Right forelimb (tissue), 1 donor: Measurements from ENCODE around the gene FUT6.
"Not testable (repeated sequence)": the region's sequence is repeated elsewhere in the genome, so short reads cannot be mapped to it uniquely, and the experiment has no call there.

Experiments
- DNase-seq: peaks from one replicate; pipeline ENCODE4 v3.0.0-alpha.2; 2018

Gene FUT6

DNA sequence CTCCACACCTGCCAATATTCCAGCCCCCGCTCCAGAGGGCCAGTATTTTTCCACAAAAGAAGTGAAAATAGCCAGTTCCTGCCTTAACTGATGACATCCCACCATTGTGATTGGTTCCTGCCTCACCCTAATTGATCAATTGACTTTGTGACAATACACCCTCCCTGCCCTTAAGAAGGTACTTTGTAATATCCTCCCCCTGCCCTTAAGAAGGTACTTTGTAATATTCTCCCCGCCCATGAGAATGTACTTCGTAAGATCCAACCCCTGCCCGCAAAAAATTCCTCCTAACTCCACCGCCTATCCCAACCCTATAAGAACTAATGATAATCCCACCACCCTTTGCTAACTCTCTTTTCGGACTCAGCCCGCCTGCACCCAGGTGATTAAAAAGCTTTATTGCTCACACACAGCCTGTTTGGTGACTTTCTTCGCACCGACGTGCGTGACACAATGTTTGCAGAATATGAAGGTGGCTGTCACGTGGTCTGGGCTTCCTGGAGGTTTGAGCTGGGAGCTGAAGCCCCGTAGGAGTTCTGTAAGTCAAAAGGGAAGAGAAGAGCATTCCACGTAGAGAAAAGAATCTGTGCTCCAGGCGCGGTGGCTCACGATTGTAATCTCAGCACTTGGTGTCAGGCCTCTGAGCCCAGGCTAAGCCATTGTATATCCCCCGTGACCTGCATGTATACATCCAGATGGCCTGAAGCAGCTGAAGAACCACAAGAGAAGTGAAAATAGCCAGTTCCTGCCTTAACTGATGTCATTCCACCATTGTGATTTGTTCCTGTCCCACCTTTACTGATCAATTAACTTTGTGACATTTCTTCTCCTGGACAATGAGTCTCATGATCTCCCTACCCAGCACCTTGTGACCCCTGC is 17.9 kb upstream of the FUT6 start:
- DNase-seq = no peak

DNA sequence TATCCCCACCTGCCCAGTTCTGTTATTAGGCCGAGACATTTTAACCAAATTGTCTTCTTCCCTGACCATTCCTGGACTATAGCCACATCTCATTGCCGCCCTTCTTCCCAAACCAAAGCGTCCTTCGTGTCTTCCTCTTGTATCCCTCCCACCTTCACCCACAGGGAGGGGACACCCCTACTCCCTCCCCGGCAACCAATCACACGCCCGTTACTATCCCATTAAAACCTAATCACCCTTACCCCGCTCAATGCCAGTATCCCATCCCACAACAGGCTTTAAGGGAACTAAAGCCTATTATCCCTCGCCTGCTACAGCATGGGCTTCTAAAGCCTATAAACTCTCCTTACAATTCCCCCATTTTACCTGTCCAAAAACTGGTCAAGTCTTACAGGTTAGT is 15.6 kb upstream of the FUT6 start:
- DNase-seq = not testable (repeated sequence)

DNA sequence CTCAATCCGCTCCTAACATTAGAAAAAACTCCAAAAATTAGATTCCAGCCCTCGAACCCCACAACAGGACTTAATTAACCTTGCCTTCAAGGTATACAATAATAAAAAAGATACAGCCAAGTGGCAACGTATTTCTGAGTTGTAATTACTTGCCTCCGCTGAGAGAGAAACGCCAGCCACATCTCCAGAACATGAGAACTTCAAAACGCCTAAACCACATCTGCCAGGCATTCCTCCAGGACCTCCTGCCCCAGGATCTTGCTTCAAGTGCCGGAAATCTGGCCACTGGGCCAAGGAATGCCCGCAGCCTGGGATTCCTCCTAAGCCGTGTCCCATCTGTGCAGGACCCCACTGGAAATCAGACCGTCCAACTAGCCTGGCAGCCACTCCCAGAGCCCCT is 14.6 kb upstream of the FUT6 start:
- DNase-seq = not testable (repeated sequence)

DNA sequence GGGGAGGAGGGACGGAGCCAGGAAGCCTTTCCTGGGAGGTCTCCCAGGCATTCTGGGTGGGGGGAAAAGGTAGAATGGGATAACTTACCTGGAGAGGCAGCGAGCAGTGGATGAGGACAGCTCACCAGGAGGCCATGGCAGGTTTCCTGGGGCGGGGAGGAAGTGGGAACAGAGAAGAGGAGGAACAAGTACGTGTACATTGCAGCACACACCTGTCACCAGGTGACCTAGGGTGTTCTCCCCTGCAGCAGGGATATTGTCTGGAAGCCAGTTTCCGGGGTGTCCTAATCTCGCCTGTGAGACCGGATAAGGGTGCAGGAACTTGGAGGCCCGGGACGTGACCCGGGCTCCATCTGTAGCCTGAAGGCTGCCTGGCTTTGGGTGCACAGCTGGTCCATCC is 11.8 kb upstream of the FUT6 start, which contains the start of gene FUT3:
FUT3 (minus strand) TSS at position 148 of the 400 bp plus-strand sequence.
- no peak for DNase-seq

DNA sequence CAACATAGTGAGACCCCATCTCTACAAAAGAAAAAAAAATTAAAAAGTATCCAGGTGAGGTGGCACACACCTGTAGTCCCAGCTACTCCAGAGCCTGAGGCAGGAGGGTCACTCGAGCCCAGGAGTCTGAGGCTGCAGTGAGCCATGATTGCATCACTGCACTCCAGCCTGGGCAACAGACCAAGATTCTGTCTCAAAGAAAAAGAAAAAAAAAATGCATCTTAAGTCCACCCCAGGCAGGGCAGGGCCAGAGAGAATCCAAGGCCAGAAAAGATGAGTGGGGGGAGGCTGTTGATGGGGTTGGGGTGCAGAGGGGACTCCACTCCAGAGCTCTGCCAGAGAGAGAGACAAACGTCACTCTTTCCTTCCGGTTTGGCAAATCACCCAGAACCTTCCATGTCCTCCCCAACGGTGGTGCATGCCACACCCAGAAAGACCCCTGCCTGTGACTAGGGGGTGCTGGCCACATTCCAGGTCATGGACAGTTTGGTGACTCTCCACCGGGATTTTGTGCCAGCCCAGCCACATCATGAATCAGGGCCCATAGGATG is 11.3 kb upstream of the FUT6 start:
- no peak for DNase-seq

DNA sequence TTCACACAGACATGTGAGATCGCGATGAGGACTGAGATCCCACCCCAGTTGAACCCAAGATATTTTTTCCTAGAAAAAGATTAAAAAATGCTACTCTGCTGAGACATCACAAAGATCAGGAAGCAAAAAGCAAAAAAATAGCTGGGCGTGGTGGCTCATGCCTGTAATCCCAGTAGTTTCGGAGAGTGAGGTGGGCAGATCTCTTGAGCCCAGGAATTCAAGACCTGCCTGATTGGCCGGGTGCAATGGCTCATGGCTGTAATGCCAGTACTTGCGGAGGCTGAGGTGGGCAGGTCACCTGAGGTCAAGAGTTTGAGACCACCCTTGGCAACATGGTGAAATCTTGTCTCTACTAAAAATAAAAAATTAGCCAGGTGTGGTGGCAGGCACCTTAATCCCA is 10.7 kb upstream of the FUT6 start:
- no peak for DNase-seq

DNA sequence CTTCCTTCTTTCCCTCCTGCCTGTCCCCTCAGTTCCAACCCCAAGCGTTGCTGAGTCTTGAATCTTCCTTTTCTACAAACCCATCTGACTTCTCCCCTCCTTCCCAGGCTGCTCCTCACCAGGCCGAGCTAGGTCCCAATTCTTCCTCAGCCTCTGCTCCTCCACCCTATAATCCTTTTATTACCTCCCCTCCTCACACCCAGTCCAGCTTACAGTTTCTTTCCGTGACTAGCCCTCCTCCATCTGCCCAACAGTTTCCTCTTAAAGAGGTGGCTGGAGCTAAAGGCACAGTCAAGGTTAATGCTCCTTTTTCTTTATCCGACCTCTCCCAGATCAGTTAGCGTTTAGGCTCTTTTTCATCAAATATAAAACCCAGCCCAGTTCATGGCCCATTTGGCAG is 9.1 kb upstream of the FUT6 start:
- not testable (repeated sequence) for DNase-seq

DNA sequence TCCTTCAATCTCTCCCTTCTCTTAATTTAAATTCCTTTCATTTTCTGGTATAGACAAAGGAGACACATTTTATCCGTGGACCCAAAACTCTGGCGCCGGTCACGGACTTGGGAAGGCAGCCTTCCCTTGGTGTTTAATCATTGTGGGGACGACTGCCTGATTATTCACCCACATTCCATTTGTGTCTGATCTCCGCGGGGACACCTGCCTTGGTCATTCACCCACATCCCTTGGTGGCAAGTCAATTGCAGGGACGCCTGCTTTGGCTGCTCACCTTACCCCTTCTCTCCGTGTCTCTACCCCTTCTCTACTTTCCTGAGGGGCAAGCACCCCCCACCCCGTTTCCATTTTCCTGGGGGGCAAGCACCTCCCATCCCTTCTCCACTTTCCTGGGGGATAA is 8.3 kb upstream of the FUT6 start:
- DNase-seq = not testable (repeated sequence)

DNA sequence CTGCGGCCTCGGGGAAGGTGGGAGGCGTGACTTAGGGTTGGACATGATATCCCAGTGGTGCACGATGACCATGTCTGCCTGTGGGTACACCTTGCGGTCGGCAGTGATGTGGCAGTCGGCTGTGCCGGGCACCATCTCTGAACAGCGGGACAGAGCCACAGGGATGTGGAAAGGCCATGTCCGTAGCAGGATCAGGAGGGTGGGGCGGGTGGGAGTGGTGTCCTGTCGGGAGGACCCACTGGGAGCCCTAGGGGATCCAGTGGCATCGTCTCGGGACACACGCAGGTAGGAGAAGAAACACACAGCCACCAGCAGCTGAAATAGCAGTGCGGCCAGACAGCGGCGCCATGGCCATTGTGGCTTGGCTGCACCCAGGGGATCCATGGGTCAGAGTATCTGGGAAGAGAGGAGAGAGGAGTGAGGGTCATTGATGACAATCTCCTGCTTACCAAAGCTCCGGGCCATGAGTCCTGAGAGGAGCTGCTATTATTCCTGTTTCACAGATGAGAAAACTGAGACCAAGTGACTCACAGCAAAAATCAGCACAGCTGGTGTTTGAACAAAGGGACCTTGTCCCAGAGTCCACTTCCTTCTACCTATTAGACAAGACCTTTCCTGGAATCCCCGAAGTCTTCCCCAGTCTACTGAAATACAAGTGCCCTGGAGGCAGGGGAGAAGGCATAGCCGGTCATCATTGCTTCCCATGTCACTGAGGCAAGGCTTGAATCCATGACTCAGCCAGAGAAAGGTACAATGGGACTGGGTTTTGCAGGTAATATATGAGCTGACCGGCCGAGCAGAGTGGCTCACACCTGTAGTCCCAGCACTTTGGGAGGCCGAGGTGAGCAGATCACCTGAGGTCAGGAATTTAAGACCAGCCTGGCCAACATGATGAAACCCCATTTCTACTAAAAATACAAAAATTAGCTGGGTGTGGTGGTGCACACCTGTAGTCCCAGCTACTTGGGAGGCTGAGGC is 5.2 kb upstream of the FUT6 start:
- no peak for DNase-seq

DNA sequence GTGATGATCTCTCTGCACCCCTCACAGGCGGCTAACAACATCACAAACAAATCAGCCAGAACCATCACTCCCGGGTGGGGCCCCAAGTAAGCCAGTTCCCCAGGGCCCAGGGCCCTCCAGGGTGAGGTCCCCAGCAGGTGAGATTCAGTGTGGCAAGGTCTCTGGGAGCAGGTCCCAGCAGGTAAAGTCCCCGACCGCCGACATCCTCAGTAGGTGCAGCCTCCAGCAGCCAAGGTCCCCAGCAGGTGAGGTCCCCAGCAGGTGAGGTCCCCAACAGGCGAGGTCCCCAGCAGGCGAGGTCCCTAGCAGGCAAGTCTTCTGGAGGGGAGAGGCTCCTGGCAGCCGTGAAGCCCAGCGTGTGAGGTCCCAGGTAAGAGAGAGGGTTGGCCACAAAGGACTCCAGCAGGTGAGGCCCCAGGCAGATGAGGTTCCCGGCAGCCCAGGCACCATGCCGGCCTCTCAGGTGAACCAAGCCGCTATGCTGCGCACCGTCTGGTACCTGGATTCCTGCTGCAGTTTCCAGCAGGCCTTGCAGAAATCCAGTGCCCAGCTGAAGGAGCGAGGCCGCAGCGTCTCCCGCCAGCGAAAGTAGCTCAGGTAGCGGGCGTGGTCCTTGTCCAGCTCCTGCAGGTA is 3.9 kb upstream of the FUT6 start:
- no peak for DNase-seq

DNA sequence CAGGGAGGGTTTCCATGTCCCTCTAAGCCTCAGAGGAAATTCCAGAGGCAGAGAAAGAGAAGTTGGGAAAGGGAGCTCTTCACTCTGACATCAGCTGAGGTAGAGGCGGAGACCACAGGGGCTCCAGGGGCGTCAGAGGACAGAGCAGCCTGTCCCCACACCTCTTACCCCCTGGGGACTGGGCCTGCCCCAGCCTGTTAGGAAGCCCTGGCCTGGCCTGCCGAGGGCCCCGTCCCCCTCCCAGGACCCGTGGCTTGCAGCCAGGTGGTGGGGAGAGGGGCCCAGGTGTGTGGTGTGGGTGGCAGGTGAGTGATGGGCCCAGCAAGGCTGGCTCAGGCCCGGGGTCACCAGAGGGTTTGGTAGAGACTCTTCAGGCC is 2.2 kb upstream of the FUT6 start:
- DNase-seq = not testable (repeated sequence)

DNA sequence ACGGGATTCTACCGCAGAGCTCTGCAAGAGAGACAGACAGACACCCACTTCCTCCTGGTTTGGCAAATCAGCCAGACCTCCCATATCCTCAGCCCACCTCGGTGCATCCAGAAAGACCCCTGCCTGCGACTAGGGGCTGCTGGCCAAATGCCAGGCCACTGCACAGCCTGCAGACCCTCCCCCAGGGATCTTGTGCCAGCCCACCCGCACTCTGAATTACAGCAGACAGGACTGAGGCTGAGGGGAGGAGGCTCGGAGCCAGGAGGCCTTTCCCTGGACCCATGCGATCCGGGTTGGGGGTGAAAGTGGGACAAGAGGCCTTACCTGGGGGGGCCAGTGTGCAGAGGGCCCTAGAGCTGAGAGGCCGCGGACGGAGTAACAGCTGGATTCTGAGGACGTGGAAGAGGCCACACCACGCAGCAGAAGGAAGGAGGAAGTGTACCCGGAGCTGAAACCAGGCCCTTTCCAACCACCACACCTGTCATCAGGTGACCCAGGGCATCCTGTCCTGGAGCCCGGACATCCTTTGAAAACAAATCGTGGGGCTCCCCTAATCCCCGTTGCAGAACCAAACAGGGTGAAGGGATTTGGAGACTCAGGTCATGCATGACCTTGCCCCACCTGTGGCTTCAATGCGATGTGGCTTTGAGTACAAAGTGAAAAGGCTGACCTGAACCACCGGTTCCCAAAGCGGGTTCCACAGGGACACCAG is 993 bp downstream of the FUT6 start:
- DNase-seq = no peak

DNA sequence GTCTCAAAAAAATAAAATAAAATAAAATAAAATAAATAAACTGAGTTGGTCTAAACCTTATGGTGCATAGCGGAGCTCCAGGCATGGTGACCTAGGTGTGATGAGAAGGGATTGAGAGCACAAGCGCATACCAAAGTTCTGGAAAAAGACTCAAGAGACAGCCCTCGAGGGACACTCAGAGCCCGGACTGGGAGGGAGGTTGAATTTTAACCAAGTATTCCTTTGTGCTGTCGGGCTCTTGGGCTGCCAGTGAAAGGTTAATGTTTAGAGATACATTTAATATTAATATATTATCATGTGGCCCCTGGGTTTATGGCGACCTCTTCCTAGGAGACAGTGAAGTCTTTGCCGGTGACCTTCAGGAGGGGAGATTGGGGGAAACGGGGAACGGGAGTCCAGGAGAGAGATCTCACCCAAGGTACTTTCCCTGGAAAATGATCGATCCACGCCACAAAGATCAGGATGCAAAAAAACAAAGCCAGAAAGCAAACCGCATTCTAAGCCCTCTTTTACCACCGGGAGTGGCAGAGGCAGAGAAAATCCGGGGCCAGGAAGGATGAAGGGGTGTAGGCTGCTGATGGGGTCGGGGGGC is 1.6 kb downstream of the FUT6 start:
- no peak for DNase-seq

DNA sequence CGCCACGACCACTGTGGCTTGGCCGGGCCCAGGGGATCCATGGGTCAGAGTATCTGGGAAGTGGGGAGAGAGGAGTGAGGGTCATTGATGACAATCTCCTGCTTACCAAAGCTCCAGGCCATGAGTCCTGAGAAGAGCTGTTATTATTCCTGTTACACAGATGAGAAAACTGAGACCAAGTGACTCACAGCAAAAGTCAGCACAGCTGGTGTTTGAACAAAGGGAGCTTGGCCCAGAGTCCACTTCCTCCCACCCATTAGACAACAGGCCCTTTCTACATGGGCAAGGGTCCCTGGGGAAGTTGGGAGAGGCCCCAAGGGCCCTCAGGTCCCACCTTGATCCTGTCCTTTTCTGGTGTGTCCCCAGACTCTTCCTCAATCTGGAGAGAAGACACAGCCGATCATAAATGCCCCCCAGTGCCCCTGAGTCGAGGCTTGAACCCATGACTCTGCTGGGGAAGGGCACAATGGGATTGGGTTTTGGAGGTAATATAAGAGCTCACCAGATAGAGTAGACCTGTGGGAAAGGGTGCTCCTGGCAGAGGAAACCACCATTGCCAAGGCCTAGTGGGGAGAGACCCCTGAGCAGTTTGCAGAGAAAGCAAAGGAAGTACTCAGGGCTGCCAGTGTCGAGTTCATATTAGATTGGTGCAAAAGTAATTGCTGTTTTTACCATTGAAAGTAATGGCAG is 6.8 kb downstream of the FUT6 start:
- DNase-seq = no peak

DNA sequence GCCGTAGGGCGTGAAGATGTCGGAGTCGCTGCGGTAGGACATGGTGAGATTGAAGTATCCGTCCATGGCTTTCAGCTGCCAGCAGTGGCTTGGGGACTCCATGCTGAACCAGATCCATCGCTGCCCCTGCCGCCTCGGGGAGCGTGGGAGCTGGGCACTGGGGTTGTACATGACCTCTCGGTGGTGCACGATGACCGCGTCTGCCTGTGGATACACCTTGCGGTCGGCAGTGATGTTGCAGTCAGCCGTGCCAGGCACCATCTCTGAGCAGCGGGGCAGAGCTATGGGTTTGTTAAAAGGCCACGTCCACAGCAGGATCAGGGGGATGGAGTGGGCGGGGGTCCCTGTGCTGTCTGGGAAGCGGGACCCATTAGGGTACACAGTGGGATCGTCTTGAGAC is 7.4 kb downstream of the FUT6 start:
- no peak for DNase-seq

DNA sequence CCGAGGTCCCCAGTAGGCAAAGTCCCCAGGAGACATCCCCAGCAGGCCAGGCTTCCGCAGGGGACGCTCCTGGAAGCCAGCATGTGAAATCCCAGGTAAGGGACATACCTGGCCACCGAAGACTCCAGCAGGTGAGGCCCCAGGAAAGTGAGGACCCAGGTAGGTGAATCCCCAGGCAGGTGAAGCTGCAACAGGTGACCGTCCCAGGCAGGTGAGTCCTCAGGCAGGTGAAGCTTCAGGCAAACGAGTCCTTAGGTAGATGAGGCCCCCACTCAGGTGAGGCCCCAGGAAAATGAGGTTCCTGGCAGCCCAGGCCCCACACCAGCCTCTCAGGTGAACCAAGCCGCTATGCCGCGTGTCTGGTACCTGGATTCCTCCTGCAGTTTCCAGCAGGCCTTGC is 8.3 kb downstream of the FUT6 start:
- DNase-seq = no peak

DNA sequence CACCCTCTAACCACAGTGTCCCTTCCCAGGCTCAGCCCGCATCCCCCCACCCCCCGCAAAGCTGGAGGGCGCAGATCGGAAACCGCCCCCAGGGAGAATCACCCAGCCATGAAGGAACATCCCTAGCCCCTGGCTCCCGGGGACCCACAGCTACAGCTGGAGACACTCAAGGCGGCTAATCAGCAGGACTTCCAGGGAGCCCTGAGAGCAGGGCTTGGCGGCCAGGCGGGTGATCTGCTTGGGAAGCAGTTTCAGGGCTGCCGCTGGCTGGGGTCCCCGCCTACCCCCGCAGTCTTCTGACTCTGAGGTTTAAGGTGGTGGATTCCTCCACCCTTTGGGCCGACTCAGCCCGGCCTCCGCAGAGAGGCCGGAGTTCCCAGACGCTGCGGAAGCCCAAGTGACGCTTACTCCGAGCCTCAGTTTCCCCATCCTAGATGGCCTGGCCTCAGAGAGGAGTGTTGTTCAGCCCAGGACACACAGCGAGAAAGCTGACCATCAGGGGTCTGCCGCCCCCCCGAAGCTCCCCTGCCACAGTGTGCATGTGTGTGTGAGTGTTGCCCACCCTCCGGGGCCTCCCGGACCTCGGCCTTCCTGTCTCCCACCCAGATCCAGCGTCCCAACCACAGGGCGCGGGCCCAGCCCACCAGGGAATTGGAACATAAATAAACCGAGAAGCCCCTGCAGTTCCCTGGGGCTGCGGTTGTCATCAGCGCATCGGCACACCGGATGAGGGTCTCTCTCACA is 9.8 kb downstream of the FUT6 start:
- DNase-seq = no peak

DNA sequence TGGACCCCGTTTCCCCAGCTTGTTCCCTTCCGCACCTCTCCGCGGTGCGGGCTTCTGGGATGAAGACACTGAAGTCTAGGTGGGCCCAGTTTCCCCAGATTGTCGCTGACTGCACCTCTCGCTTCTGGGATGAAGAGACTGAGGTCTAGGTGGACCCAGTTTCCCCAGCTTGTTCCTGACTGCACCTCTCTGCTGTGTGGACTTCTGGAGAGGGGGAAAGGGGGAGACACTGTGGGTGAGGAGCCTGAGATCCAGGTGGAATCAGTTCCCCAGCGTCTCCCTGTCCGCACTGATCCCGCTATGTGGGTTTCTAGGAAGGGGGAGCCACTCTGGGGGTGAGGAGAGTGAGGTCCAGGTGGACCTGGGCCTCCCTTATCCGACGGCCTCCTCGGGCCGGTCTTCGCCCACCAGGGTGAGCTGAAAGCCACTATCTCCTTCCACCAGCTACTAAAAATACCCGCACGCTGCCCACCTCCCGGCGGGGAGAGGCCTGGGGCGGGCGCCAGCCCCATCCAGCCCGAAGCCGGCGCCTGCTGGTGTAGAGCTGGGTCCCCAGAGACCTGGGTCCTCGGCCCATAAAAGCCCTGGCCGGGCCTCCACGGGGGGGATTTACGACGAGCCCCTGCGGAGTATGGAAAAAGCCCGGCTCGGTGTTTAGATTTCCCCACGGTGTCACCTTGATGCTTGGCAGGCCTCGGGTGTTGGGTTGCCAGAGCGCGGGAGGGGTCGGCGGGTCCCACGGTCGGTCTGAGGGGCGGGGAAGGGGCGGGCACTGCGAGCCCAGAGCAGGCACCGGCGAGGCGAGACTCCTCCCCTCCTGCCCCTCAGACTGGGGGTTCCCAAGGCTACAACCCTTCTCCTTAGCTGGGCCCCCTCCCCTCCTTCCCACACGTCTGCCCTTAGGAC is 10.6 kb downstream of the FUT6 start:
- DNase-seq = peak; percentile 64
